SK-N-SH treated with all-trans-retinoic acid at 6 μM for 48 hours (cell line): ENCODE results near the gene ELOVL6.
"Not testable (repeated sequence)": the region's sequence is repeated elsewhere in the genome, so short reads cannot be mapped to it uniquely, and the experiment has no call there.

Source experiments
- ATAC-seq: fragments of 200-7000 bp; cut with Tn5 transposase; 3 replicates; pipeline ENCODE4 v1.9.1; 2020; ENCODE audit warnings: mild to moderate bottlenecking, moderate library complexity
- ARNTL ChIP-seq: fragments of 450-650 bp; formaldehyde crosslinking; IDR thresholded peaks from 2 replicates; pipeline ENCODE4 v1.5.0; 2020; ENCODE audit warnings: low read depth, mild to moderate bottlenecking, moderate library complexity, borderline replicate concordance
- CREB5 ChIP-seq: fragments of 250-450 bp; sonication (Bioruptor Pico); IDR thresholded peaks from 2 replicates; pipeline ENCODE4 v1.5.1; 2020; ENCODE audit warnings: low read depth, mild to moderate bottlenecking, moderate library complexity
- CSRNP3 ChIP-seq: fragments of 250-450 bp; sonication (Bioruptor Pico); IDR thresholded peaks from 2 replicates; pipeline ENCODE4 v1.5.1; 2021; ENCODE audit warnings: mild to moderate bottlenecking, moderate library complexity
- ESRRG ChIP-seq: fragments of 250-450 bp; sonication (Bioruptor Pico); IDR thresholded peaks from 2 replicates; pipeline ENCODE4 v1.6.1; 2021; ENCODE audit warnings: mild to moderate bottlenecking
- GLIS3 ChIP-seq: fragments of 250-450 bp; sonication (Bioruptor Pico); IDR thresholded peaks from 2 replicates; pipeline ENCODE4 v1.5.0; 2020; ENCODE audit warnings: mild to moderate bottlenecking, moderate library complexity
- ISL1 ChIP-seq: fragments of 250-450 bp; sonication (Bioruptor Pico); IDR thresholded peaks from 2 replicates; pipeline ENCODE4 v2.1.2; 2022; ENCODE audit warnings: mild to moderate bottlenecking, moderate library complexity
- OSR1 ChIP-seq: fragments of 250-450 bp; sonication (Bioruptor Pico); IDR thresholded peaks from 2 replicates; pipeline ENCODE4 v1.8.0; 2022; ENCODE audit warnings: moderate library complexity, mild to moderate bottlenecking, inconsistent platforms
- PATZ1 ChIP-seq: fragments of 250-450 bp; sonication (Bioruptor Pico); IDR thresholded peaks from 2 replicates; pipeline ENCODE4 v1.8.0; 2020; ENCODE audit warnings: mild to moderate bottlenecking, moderate library complexity, borderline replicate concordance
- POU6F1 ChIP-seq: fragments of 250-450 bp; sonication (Bioruptor Pico); IDR thresholded peaks from 2 replicates; pipeline ENCODE4 v1.8.0; 2021; ENCODE audit warnings: low read depth, mild to moderate bottlenecking, moderate library complexity, borderline replicate concordance
- PPARA ChIP-seq: fragments of 250-450 bp; sonication (Bioruptor Pico); IDR thresholded peaks from 2 replicates; pipeline ENCODE4 v1.5.0; 2020; ENCODE audit warnings: mild to moderate bottlenecking, borderline replicate concordance
- RARB ChIP-seq: fragments of 250-450 bp; sonication (Bioruptor Pico); IDR thresholded peaks from 2 replicates; pipeline ENCODE4 v1.8.0; 2021; ENCODE audit warnings: mild to moderate bottlenecking, moderate library complexity
- SNAI2 ChIP-seq: fragments of 250-450 bp; sonication (Bioruptor Pico); IDR thresholded peaks from 2 replicates; pipeline ENCODE4 v1.5.0; 2020; ENCODE audit warnings: mild to moderate bottlenecking, moderate library complexity
- TOX ChIP-seq: fragments of 250-450 bp; sonication (Bioruptor Pico); IDR thresholded peaks from 2 replicates; pipeline ENCODE4 v1.8.0; 2021; ENCODE audit warnings: mild to moderate bottlenecking, moderate library complexity, borderline replicate concordance
- TSHZ2 ChIP-seq: fragments of 250-450 bp; sonication (Bioruptor Pico); IDR thresholded peaks from 2 replicates; pipeline ENCODE4 v1.5.0; 2020; ENCODE audit warnings: mild to moderate bottlenecking, moderate library complexity
- ZFP3 ChIP-seq: fragments of 250-450 bp; sonication (Bioruptor Pico); IDR thresholded peaks from 2 replicates; pipeline ENCODE4 v1.5.0; 2020; ENCODE audit warnings: mild to moderate bottlenecking, moderate library complexity
- ZFP30 ChIP-seq: fragments of 450-650 bp; formaldehyde crosslinking; IDR thresholded peaks from 2 replicates; pipeline ENCODE4 v1.5.0; 2022; ENCODE audit warnings: mild to moderate bottlenecking, moderate library complexity
- ZNF70 ChIP-seq: fragments of 450-650 bp; formaldehyde crosslinking; IDR thresholded peaks from 2 replicates; pipeline ENCODE4 v1.5.0; 2020; ENCODE audit warnings: mild to moderate bottlenecking, moderate library complexity
- ZNF8 ChIP-seq: fragments of 450-650 bp; formaldehyde crosslinking; IDR thresholded peaks from 2 replicates; pipeline ENCODE4 v1.5.0; 2020; ENCODE audit warnings: mild to moderate bottlenecking, moderate library complexity

The ELOVL6 gene

GRCh38 chr4:110224142-110224541 is 25.7 kb upstream of the ELOVL6 start (continued):
- TF ChIP-seq TSHZ2 (CRISPR knock-in tag) = no peak

GRCh38 chr4:110218935-110219334 is 20.5 kb upstream of the ELOVL6 start:
- ATAC-seq = not testable (repeated sequence)

- not testable (repeated sequence) for ATAC-seq
These were observed 18.8 kb upstream of the ELOVL6 start for GRCh38 chr4:110217181-110217580.

- no peak for ATAC-seq
- TF ChIP-seq PATZ1 (CRISPR knock-in tag) (no peak), ZFP3 (CRISPR knock-in tag) (no peak), TOX (CRISPR knock-in tag) (no peak), PPARA (CRISPR knock-in tag) (no peak)
These were observed 17.7 kb upstream of the ELOVL6 start for GRCh38 chr4:110216129-110216528.

GRCh38 chr4:110211770-110212061 is 13.3 kb upstream of the ELOVL6 start:
- ATAC-seq = no peak
- TF ChIP-seq PATZ1 (CRISPR knock-in tag) (no peak), CSRNP3 (no peak), TOX (CRISPR knock-in tag) (no peak), ZNF8 (CRISPR knock-in tag) (no peak), ESRRG (no peak), CREB5 (CRISPR knock-in tag) (no peak), ISL1 (CRISPR knock-in tag) (no peak), ZFP30 (CRISPR knock-in tag) (no peak)

- peak; percentile 90 for ATAC-seq
- no peak for TF ChIP-seq ZNF70 (CRISPR knock-in tag)
- TF ChIP-seq SNAI2 = no peak
- TF ChIP-seq PPARA (CRISPR knock-in tag) = no peak
- no peak for TF ChIP-seq ZFP3 (CRISPR knock-in tag)
- no peak for TF ChIP-seq POU6F1 (CRISPR knock-in tag)
- TF ChIP-seq GLIS3 = no peak
- TF ChIP-seq RARB = no peak
- no peak for TF ChIP-seq ARNTL
- no peak for TF ChIP-seq PATZ1 (CRISPR knock-in tag)
- TF ChIP-seq OSR1 (CRISPR knock-in tag) = no peak
- no peak for TF ChIP-seq ZFP30 (CRISPR knock-in tag)
These were observed 12.8 kb upstream of the ELOVL6 start for GRCh38 chr4:110211007-110211769.
